ENCODE data around the gene MEGF8.

GRCh38 chr19:42313096-42313839 lies 12.2 kb upstream of the MEGF8 start, which contains the start of gene TMEM145:
- TF ChIP-seq ZNF678 (CRISPR knock-in tag; IDR thresholded peaks at IDR 0.05) (no peak), NPAS2 (CRISPR knock-in tag; IDR thresholded peaks at IDR 0.05; ENCODE audit: borderline replicate concordance) (no peak), NCOA2 (CRISPR knock-in tag; IDR thresholded peaks at IDR 0.05) (no peak), ZNF572 (CRISPR knock-in tag; IDR thresholded peaks at IDR 0.05) (no peak), BRCA1 (CRISPR knock-in tag; IDR thresholded peaks at IDR 0.05) (no peak), FOXM1 (CRISPR knock-in tag; IDR thresholded peaks at IDR 0.05) (no peak), ZBTB20 (CRISPR knock-in tag; IDR thresholded peaks at IDR 0.05; ENCODE audit: borderline replicate concordance, low read depth) (no peak), GTF3A (CRISPR knock-in tag; conservative IDR thresholded peaks at IDR 0.05) (no peak)
- TF ChIP-seq, protein P1, sequence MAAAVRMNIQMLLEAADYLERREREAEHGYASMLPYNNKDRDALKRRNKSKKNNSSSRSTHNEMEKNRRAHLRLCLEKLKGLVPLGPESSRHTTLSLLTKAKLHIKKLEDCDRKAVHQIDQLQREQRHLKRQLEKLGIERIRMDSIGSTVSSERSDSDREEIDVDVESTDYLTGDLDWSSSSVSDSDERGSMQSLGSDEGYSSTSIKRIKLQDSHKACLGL (CRISPR knock-in tag; IDR thresholded peaks at IDR 0.05), result no peak
- TF ChIP-seq, protein P2, sequence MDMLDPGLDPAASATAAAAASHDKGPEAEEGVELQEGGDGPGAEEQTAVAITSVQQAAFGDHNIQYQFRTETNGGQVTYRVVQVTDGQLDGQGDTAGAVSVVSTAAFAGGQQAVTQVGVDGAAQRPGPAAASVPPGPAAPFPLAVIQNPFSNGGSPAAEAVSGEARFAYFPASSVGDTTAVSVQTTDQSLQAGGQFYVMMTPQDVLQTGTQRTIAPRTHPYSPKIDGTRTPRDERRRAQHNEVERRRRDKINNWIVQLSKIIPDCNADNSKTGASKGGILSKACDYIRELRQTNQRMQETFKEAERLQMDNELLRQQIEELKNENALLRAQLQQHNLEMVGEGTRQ (IDR thresholded peaks at IDR 0.05; ENCODE audit: low read depth, low read length), result no peak
- TF ChIP-seq, protein P2 (CRISPR knock-in tag; IDR thresholded peaks at IDR 0.05; ENCODE audit: borderline replicate concordance), result no peak
